Measurements from ENCODE around the gene DNAJC13. TPM values are rescaled to one million over a fixed set of nuclear protein-coding genes. Genes with fewer than 3 reads are reported as not detected.

The DNAJC13 gene
- total RNA-seq, 1 donor from 2014 or later = 39.9 TPM

DNA sequence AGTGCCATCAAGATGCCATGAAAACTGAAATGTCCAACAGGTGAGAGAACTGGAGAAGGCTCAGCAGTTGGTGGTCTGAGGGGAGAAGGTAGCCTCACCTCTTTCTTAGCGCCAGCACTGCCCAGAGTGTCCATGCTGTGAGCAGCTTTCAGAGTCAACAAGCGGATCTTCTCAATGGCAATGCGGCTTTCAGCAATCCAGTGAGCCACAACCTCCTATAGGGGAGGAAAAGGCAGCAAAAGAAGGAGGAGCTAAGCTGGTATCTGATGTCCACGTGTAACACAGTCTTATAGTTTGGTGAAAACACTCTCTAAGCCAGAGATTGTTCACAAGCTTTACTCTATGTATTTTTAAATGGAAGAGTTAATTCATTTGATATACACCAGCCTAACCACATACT, 143.7 kb downstream of the DNAJC13 start:
- no peak for DNase-seq (ENCODE audit: low spot score)
- intact Hi-C loops (cut with DNase I) = no loop called here

DNA sequence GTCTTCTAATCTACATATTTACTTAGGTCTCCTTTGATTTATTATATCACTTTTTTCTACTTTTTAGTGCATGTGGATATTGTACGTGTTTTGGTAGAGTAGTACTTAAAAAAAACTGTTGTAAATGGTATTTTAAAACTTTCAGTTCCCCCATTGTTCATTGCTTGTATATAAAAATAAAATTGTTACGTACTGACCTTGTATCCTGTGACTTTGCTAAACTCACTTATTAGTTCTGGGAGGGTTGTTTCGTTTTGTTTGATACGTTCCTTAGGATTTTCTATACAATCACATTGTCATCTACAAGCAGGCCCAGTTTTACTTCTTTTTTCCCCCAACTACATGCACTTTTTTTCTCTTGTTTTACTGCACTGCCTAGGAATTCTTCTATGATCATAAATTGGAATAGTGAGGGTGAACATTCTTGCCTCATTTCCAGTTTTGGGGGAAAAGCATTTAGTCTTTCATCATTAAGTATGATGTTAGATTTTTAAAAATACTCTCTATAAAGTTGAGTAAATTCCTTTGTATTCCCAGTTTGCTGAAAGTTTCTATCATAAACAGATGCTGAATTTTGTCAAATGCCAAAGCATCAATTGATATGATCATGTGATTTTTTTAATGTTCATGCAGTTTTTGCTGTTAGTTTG, 146.2 kb downstream of the DNAJC13 start:
- intact Hi-C loops (cut with DNase I) = no loop called here

DNA sequence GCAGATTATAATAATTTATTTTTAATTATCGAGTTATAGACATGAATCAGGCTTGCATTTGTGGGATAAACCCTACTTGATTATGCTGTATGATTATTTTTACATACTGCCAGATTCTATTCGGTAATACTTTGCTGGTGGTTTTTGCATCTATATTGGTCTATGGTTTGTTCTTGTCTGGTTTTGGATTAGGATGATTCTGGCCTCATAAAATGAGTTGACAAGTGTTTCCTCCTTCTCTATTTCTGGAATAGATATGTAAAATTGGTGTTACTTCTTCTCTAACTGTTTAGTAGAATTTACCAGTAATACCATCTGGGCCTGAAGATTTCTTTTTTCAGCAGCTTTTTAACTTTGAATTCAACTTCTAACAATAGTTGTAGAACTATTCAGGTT, 146.8 kb downstream of the DNAJC13 start:
- DNase-seq (ENCODE audit: low spot score) = no peak
- intact Hi-C loops (cut with DNase I) = no loop called here

More for the DNA sequence above, 146.2 kb downstream of the DNAJC13 start:
- DNase-seq (ENCODE audit: low spot score) = no peak

DNA sequence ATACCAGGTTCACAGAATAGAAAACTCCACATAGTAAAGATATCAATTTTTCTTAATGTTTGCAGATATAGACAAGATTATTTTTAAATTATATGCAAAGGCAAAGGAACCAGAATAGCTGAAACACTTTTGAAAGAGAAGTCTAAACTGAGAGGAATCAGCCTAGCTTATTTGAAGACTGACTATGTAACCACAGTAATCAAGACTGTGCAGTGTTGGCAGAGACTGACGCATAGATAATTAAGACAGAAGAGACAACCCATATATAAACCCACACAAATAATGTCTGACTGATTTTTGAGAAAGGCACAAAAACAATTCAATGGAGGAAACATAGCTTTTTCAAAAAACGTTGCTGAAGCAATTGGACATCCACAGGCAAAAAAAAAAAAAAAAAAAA, 151.1 kb downstream of the DNAJC13 start:
- no peak for DNase-seq (ENCODE audit: low spot score)
- intact Hi-C loops (cut with DNase I) = no loop called here

DNA sequence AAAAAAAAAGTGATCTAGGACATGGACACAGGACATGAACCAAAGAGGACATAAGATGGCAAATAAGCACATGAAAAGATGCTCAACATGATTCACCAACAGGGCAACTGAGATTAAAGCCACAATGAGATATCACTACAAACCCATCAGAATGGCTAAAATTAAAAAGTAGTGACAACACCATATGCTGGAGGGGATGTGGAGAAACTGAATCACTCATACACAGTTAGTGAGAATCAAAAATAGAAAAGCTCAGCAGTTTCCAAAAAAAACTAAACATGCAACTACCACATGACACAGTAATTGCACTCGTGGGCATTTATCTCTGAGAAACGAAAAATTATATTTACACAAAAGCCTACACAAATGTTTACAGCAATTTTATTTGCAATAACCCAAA, 151.9 kb downstream of the DNAJC13 start:
- DNase-seq (ENCODE audit: low spot score) = no peak
- intact Hi-C loops (cut with DNase I) = no loop called here

DNA sequence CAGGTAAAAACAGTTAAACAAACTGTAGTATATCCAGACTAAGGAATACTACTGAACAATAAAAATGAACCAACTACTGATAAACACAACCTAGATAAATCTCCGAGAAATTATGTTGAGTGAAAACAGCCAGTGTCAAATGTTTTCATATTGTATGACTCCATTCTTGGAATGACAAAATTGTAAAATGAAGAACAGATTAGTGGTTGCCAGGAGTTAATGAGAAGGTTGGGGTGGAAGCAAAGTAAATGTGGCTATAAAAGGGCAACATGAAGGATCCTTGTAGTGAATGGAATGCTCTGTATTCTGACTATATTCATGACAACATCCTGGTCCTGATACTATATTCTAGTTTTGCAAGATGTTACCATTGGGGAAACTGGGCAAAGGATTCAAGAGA, 152.3 kb downstream of the DNAJC13 start:
- DNase-seq (ENCODE audit: low spot score) = no peak
- intact Hi-C loops (cut with DNase I) = no loop called here

DNA sequence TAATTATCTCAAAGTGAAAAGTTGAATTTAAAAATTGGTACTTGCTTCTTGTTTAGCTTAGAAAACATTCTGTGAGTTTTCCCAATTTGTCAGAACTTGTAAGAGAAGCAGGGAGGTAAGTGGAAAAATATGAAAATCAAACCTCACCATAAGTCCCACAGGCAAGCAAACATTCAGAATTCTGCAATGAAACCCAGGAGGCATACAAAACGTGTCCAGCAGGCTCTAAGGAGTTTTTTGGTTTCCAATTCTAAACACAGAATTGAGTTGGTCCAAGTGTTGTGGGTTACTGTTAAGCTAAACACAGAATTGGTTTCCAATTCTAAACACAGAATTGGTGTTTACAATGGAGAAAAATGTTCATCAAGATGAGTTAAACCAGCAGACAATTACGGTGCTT, 152.7 kb downstream of the DNAJC13 start:
- DNase-seq (ENCODE audit: low spot score) = no peak
- intact Hi-C loops (cut with DNase I) = no loop called here

DNA sequence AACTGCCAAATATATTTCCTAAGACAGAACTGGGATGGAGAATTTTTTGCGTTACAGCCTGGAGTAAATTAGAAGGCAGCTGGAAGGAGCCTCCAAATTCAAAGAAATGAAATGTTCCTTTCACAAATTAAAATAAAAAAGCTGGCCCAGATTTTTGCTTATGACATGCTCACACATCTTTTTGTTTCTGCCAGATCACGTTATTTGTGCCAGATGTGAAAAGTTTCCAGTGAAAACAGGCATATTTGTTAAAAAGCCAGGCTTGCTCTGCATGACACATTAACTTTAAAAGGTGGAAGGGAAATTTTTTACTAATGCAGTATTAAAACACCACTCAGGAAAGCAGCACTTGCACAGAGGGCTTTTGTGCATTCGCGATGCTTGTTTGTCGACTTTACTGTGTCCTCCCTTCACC, 156.5 kb downstream of the DNAJC13 start:
- DNase-seq (ENCODE audit: low spot score) = no peak
- intact Hi-C loops (cut with DNase I) = no loop called here

DNA sequence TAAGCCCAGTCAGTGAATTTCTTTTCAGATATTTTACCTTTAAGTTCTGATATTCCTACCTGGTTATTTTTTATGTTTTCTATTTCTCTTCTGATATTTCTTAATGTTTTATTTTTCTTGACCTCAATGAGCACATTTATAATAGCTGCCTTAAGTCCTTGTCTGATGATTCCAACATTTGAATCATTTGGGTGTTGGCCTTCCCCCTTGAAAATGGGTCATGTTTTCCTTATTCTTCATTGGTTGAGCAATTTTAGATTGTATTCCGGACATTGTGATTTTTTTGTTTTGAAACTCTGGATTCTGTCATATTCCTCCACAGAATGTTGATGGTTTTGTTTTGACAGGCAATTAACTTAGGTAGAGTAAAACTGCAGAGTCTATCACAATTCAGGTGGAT, 170.1 kb downstream of the DNAJC13 start:
- no peak for DNase-seq (ENCODE audit: low spot score)
- intact Hi-C loops (cut with DNase I) = no loop called here

Other genes with a start within 250 kb of the DNAJC13 start
- 0.78 TPM for gene ACP3, start 100.1 kb upstream of the DNAJC13 start, total RNA-seq
- gene ACKR4, start 179.8 kb downstream of the DNAJC13 start, total RNA-seq = 1.6 TPM
- gene ACAD11, start 242.3 kb downstream of the DNAJC13 start, total RNA-seq = 26.2 TPM
- gene UBA5, start 242.8 kb downstream of the DNAJC13 start, total RNA-seq = 29.0 TPM